HAP-1 (cell line): ENCODE results near the gene TXNDC11.

ENCODE experiments used
- DNase-seq, 2 experiments: peaks; one replicate each; pipeline ENCODE4 v3.0.0-alpha.2; 2016 to 2020; ENCODE audit warnings: low spot score in 2 of 2
- H3K27me3 ChIP-seq: fragments of 250-450 bp; sonication (Bioruptor Pico); 2 replicates; pipeline ENCODE4 v1.5.1; 2020; ENCODE audit warnings: low read depth, mild to moderate bottlenecking, moderate library complexity
- H3K36me3 ChIP-seq: fragments of 250-450 bp; sonication (Bioruptor Pico); replicated peaks from 2 replicates; pipeline ENCODE4 v1.5.1; 2020; ENCODE audit warnings: mild to moderate bottlenecking
- H3K4me1 ChIP-seq: fragments of 250-450 bp; sonication (Bioruptor Pico); 2 replicates; pipeline ENCODE4 v1.5.1; 2020; ENCODE audit warnings: mild to moderate bottlenecking
- H3K4me3 ChIP-seq: fragments of 250-450 bp; sonication (Bioruptor Pico); 2 replicates; pipeline ENCODE4 v1.5.1; 2020; ENCODE audit warnings: mild to moderate bottlenecking, moderate library complexity
- H3K9me3 ChIP-seq: fragments of 250-450 bp; sonication (Bioruptor Pico); 2 replicates; pipeline ENCODE4 v1.5.1; 2020; ENCODE audit warnings: mild to moderate bottlenecking, moderate library complexity
- in situ Hi-C: fragments of 300-500 bp; cut with MboI; formaldehyde crosslinking; loops from 3 replicates; pipeline ENCODE4 v1.14.3; 2020; ENCODE audit warnings: low sequenced_read_pairs, inconsistent platforms, mixed read lengths

Gene TXNDC11

GRCh38 chr16:11650641-11651591 is 91.7 kb downstream of the TXNDC11 start:
- no peak for DNase-seq
- Histone ChIP-seq H3K9me3 (no peaks in the 10 kb centered on the region), H3K4me3 (no peak overlapping the region), H3K36me3 (no peaks in the 10 kb centered on the region), H3K27me3 (no peaks in the 10 kb centered on the region), H3K4me1 (no peaks in the 10 kb centered on the region)
- in situ Hi-C loops = no loop called here

- H3K9me3 ChIP-seq = no peaks in the 10 kb centered on the region
- H3K4me3 ChIP-seq = no peak overlapping the region
- no peaks in the 10 kb centered on the region for H3K36me3 ChIP-seq
- in situ Hi-C loops = loop anchor here (10.0 to 25.0 kb wide), 3 partner anchors 124 to 687 kb away; a partner anchor contains a TSS
- H3K27me3 ChIP-seq = no peaks in the 10 kb centered on the region
- DNase-seq = no peak
- H3K4me1 ChIP-seq = no peaks in the 10 kb centered on the region
Observed at GRCh38 chr16:11649276-11649675, 93.4 kb downstream of the TXNDC11 start.

GRCh38 chr16:11642765-11643116 is 99.9 kb downstream of the TXNDC11 start:
- DNase-seq = no peak
- in situ Hi-C loops = loop anchor here (10.0 to 25.0 kb wide), 3 partner anchors 118 to 680 kb away; a partner anchor contains a TSS
- Histone ChIP-seq H3K9me3 (no peaks in the 10 kb centered on the region), H3K36me3 (no peaks in the 10 kb centered on the region), H3K4me1 (no peaks in the 10 kb centered on the region), H3K4me3 (no peak overlapping the region), H3K27me3 (no peaks in the 10 kb centered on the region)

GRCh38 chr16:11640987-11641817 is 101.5 kb downstream of the TXNDC11 start:
- DNase-seq = peak; percentile 47 to 69

GRCh38 chr16:11639925-11640899 is 102.4 kb downstream of the TXNDC11 start:
- Histone ChIP-seq H3K4me3 (no peak overlapping the region), H3K4me1 (no peaks in the 10 kb centered on the region), H3K36me3 (no peaks in the 10 kb centered on the region), H3K27me3 (no peaks in the 10 kb centered on the region), H3K9me3 (no peaks in the 10 kb centered on the region)
- in situ Hi-C loops = loop anchor here (10.0 to 25.0 kb wide), 3 partner anchors 115 to 678 kb away; a partner anchor contains a TSS
- no peak for DNase-seq

More at GRCh38 chr16:11640987-11641817, 101.5 kb downstream of the TXNDC11 start:
- H3K36me3 ChIP-seq = no peaks in the 10 kb centered on the region
- in situ Hi-C loops = loop anchor here (10.0 to 25.0 kb wide), 3 partner anchors 116 to 679 kb away; a partner anchor contains a TSS
- no peaks in the 10 kb centered on the region for H3K4me1 ChIP-seq
- H3K9me3 ChIP-seq = no peaks in the 10 kb centered on the region
- H3K27me3 ChIP-seq = no peaks in the 10 kb centered on the region
- no peak overlapping the region for H3K4me3 ChIP-seq

GRCh38 chr16:11639008-11639562 is 103.6 kb downstream of the TXNDC11 start:
- H3K9me3 ChIP-seq = no peaks in the 10 kb centered on the region
- H3K4me1 ChIP-seq = no peaks in the 10 kb centered on the region
- H3K36me3 ChIP-seq = no peaks in the 10 kb centered on the region
- in situ Hi-C loops = loop anchor here (25.0 kb wide), 1 partner anchor 677 kb away; no protein-coding TSS in a partner anchor
- H3K4me3 ChIP-seq = no peak overlapping the region
- DNase-seq = no peak
- no peaks in the 10 kb centered on the region for H3K27me3 ChIP-seq

- in situ Hi-C loops = loop anchor here (25.0 kb wide), 1 partner anchor 676 kb away; no protein-coding TSS in a partner anchor
- Histone ChIP-seq H3K27me3 (no peaks in the 10 kb centered on the region), H3K9me3 (no peaks in the 10 kb centered on the region), H3K36me3 (no peaks in the 10 kb centered on the region), H3K4me1 (no peaks in the 10 kb centered on the region), H3K4me3 (no peak overlapping the region)
- DNase-seq = no peak
Observed at GRCh38 chr16:11638140-11638539, 104.5 kb downstream of the TXNDC11 start.

- Histone ChIP-seq H3K4me1 (no peaks in the 10 kb centered on the region), H3K9me3 (no peaks in the 10 kb centered on the region), H3K36me3 (no peaks in the 10 kb centered on the region), H3K27me3 (no peaks in the 10 kb centered on the region), H3K4me3 (no peak overlapping the region)
- in situ Hi-C loops = loop anchor here (25.0 kb wide), 1 partner anchor 675 kb away; no protein-coding TSS in a partner anchor
- no peak for DNase-seq
Observed at GRCh38 chr16:11637320-11637719, 105.3 kb downstream of the TXNDC11 start.

GRCh38 chr16:11636172-11636721 is 106.4 kb downstream of the TXNDC11 start:
- no peaks in the 10 kb centered on the region for H3K4me1 ChIP-seq
- no peaks in the 10 kb centered on the region for H3K36me3 ChIP-seq
- DNase-seq = no peak
- no peaks in the 10 kb centered on the region for H3K27me3 ChIP-seq
- H3K9me3 ChIP-seq = no peaks in the 10 kb centered on the region
- in situ Hi-C loops = loop anchor here (25.0 kb wide), 1 partner anchor 674 kb away; no protein-coding TSS in a partner anchor
- no peak overlapping the region for H3K4me3 ChIP-seq

- H3K4me1 ChIP-seq = no peaks in the 10 kb centered on the region
- no peaks in the 10 kb centered on the region for H3K27me3 ChIP-seq
- no peaks in the 10 kb centered on the region for H3K36me3 ChIP-seq
- H3K4me3 ChIP-seq = no peak overlapping the region
- no peak for DNase-seq
- in situ Hi-C loops = loop anchor here (25.0 kb wide), 1 partner anchor 673 kb away; no protein-coding TSS in a partner anchor
- H3K9me3 ChIP-seq = no peaks in the 10 kb centered on the region
Observed at GRCh38 chr16:11635679-11636171, 106.9 kb downstream of the TXNDC11 start.

GRCh38 chr16:11635113-11635652 is 107.5 kb downstream of the TXNDC11 start:
- H3K4me1 ChIP-seq = no peaks in the 10 kb centered on the region
- no peak for DNase-seq
- in situ Hi-C loops = loop anchor here (25.0 kb wide), 1 partner anchor 673 kb away; no protein-coding TSS in a partner anchor
- H3K4me3 ChIP-seq = no peak overlapping the region
- no peaks in the 10 kb centered on the region for H3K36me3 ChIP-seq
- no peaks in the 10 kb centered on the region for H3K27me3 ChIP-seq
- H3K9me3 ChIP-seq = no peaks in the 10 kb centered on the region

- Histone ChIP-seq H3K27me3 (no peaks in the 10 kb centered on the region), H3K36me3 (no peaks in the 10 kb centered on the region), H3K4me3 (no peak overlapping the region), H3K9me3 (no peaks in the 10 kb centered on the region), H3K4me1 (no peaks in the 10 kb centered on the region)
- in situ Hi-C loops = loop anchor here (25.0 kb wide), 1 partner anchor 672 kb away; no protein-coding TSS in a partner anchor
- no peak for DNase-seq
Observed at GRCh38 chr16:11634312-11634711, 108.3 kb downstream of the TXNDC11 start.
